ENCODE data around the gene SLC10A3. TPM values are rescaled to one million over a fixed set of nuclear protein-coding genes. Genes with fewer than 3 reads are reported as not detected.

The SLC10A3 gene
- polyA plus RNA-seq, 3 donors: 25.3 to 33.1 (median 26.7) TPM

GRCh38 chrX:154526901-154527675 lies 36.7 kb upstream of the SLC10A3 start:
- Mint-ChIP-seq H3K4me1 (peaks cover 11% of the 10 kb centered on the region), H3K27ac (peak overlapping the region in 5 of 7 donors; percentile 7 to 69 (median 33)), H3K9me3 (peaks cover 0 to 2% (median 0%) of the 10 kb centered on the region in 7 donors), H3K27me3 (ENCODE audit: low read depth in 3 of 3) (peaks cover 1 to 19% (median 1%) of the 10 kb centered on the region in 3 donors), H3K4me3 (peak overlapping the region; percentile 41 to 74), H3K36me3 (peaks cover 4 to 11% of the 10 kb centered on the region in 2 donors)
- peak overlapping the region in 2 of 3 experiments; percentile 14 to 64 for H3K4me3 ChIP-seq (replicated peaks in 1 of 3; ENCODE audit: low read depth in 2 of 3, low read length in 3 of 3)
- intact Hi-C loops (cut with micrococcal nuclease): no loop called here
- peaks cover 11 to 12% of the 10 kb centered on the region in 2 donors for H3K4me1 ChIP-seq (ENCODE audit: control insufficient read depth in 1 of 2, insufficient read depth in 2 of 2, low read length in 2 of 2)
- H3K27ac ChIP-seq (ENCODE audit: low read depth in 1 of 2, low read length in 2 of 2): peak overlapping the region in 1 of 2 donors; percentile 6
- H3K36me3 ChIP-seq (replicated peaks in 1 of 2; ENCODE audit: control insufficient read depth in 1 of 2, insufficient read depth in 2 of 2, low read length in 2 of 2): peaks cover 11 to 12% of the 10 kb centered on the region in 2 donors
- H3K79me2 ChIP-seq (ENCODE audit: insufficient read depth, low read length): no peaks in the 10 kb centered on the region
- no peaks in the 10 kb centered on the region for H3K27me3 ChIP-seq (ENCODE audit: control insufficient read depth in 2 of 2, insufficient read depth in 2 of 2, low read length in 2 of 2)
- WGBS (ENCODE audit: insufficient coverage): 0% methylated on average over 3 of the region's 15 CpGs
- peak; percentile 49 to 63 (median 55) for DNase-seq
- H3K4me2 ChIP-seq (replicated peaks; ENCODE audit: extremely low read depth, low read length, poor library complexity, severe bottlenecking): peak overlapping the region; percentile 72
- peak; percentile 50 for TF ChIP-seq CTCF (IDR thresholded peaks at IDR 0.05)
- H3K9me3 ChIP-seq (replicated peaks in 1 of 2; ENCODE audit: control insufficient read depth in 1 of 2, insufficient read depth in 1 of 2, low read length in 2 of 2): no peaks in the 10 kb centered on the region
- H3K9ac ChIP-seq (ENCODE audit: insufficient read depth, low read length, poor library complexity, severe bottlenecking): peak overlapping the region; percentile 43
- peak overlapping the region; percentile 63 for H2AFZ ChIP-seq (ENCODE audit: insufficient read depth, low read depth, low read length, poor library complexity, severe bottlenecking)
- peaks cover 4% of the 10 kb centered on the region for H4K20me1 ChIP-seq (ENCODE audit: insufficient read depth, low read length)

GRCh38 chrX:154525606-154526490 lies 35.4 kb upstream of the SLC10A3 start:
- intact Hi-C loops (cut with micrococcal nuclease): no loop called here
- DNase-seq: no peak
- Mint-ChIP-seq H3K27ac (no peak overlapping the region), H3K36me3 (peaks cover under 1% of the 10 kb centered on the region in 2 donors), H3K9me3 (peaks cover 0 to 2% (median 0%) of the 10 kb centered on the region in 7 donors), H3K4me1 (peaks cover 11% of the 10 kb centered on the region), H3K27me3 (ENCODE audit: low read depth in 3 of 3) (peaks cover 1 to 19% (median 1%) of the 10 kb centered on the region in 3 donors), H3K4me3 (no peak overlapping the region)
- H2AFZ ChIP-seq (ENCODE audit: insufficient read depth, low read depth, low read length, poor library complexity, severe bottlenecking): no peak overlapping the region
- no peak overlapping the region for H3K4me2 ChIP-seq (replicated peaks; ENCODE audit: extremely low read depth, low read length, poor library complexity, severe bottlenecking)
- H4K20me1 ChIP-seq (ENCODE audit: insufficient read depth, low read length): no peaks in the 10 kb centered on the region
- no peaks in the 10 kb centered on the region for H3K79me2 ChIP-seq (ENCODE audit: insufficient read depth, low read length)
- 69% methylated on average over 5 of the region's 14 CpGs for WGBS (ENCODE audit: insufficient coverage)
- peaks cover 11 to 12% of the 10 kb centered on the region in 2 donors for H3K4me1 ChIP-seq (ENCODE audit: control insufficient read depth in 1 of 2, insufficient read depth in 2 of 2, low read length in 2 of 2)
- no peaks in the 10 kb centered on the region for H3K27me3 ChIP-seq (ENCODE audit: control insufficient read depth in 2 of 2, insufficient read depth in 2 of 2, low read length in 2 of 2)
- TF ChIP-seq CTCF (IDR thresholded peaks at IDR 0.05): no peak
- H3K9me3 ChIP-seq (replicated peaks in 1 of 2; ENCODE audit: control insufficient read depth in 1 of 2, insufficient read depth in 1 of 2, low read length in 2 of 2): no peaks in the 10 kb centered on the region
- no peak overlapping the region for H3K9ac ChIP-seq (ENCODE audit: insufficient read depth, low read length, poor library complexity, severe bottlenecking)
- peaks cover 3 to 6% of the 10 kb centered on the region in 2 donors for H3K36me3 ChIP-seq (replicated peaks in 1 of 2; ENCODE audit: control insufficient read depth in 1 of 2, insufficient read depth in 2 of 2, low read length in 2 of 2)
- no peak overlapping the region for H3K27ac ChIP-seq (ENCODE audit: low read depth in 1 of 2, low read length in 2 of 2)
- H3K4me3 ChIP-seq (replicated peaks in 1 of 3; ENCODE audit: low read depth in 2 of 3, low read length in 3 of 3): no peak overlapping the region
